MV-4-11 (cell line): ENCODE results near the gene GNB5.
"Not testable (repeated sequence)": the region's sequence is repeated elsewhere in the genome, so short reads cannot be mapped to it uniquely, and the experiment has no call there.

Source experiments
- DNase-seq: peaks from one replicate; lab custom pipeline; 2025; lab: John Stamatoyannopoulos, UW

GNB5 gene

DNA sequence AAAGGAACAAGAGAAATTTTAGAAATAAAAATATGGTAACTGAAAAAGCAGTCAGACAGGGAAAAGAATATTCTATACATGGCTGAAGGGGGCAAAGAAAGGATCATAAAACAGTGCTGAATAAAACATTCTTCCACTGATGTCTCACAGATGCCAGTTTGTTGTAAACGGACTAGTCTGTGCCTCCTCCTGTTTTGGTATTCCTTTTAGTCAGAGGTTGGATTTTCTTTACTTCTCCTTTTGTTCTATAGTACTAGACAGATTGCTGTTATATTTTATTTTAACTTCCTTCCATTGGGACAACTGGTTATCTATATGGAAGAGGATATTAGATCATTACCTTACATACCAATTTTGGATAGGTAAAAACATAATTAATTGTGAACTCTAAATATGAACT, 16.0 kb upstream of the GNB5 start:
- peak; percentile 9 for DNase-seq

DNA sequence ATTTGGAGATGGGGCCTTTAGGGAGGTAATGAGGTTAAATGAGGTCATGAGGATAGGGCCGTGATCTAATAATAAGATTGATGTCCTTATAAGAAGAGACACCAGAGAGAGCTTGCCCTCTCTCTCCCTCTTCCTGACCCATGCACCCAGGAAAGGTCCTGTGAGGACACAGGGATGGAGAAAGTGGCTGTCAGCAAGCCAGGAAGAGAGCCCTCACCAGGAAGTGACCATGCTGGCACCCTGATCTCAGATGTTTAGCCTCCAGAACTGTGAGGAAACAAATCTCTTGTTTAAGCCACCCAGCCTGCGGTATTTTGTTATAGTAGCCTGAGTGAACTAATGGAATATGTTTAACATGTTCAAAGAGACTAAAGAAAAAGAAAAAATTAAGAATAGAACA, 15.3 kb upstream of the GNB5 start:
- DNase-seq, result no peak

DNA sequence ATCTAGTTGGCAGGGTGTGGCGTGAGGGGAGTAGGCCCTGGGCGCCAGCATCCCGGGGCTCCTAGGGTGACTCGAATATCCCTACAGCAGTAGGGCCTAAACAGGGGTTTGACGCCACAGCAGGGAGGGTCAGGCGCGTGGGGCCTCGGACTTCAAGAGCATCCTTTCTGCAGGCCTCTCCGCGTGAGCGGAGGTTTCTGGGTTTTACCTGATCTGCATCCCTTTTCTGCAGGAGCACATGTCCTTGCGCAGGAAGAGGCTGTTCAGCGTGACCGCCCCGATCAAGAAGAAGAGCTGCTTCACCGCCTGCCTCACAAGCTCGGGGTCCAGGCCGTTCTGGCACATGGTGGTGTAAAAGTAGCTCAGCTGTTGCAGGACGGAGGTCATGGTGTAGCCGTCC, 13.5 kb upstream of the GNB5 start:
- no peak for DNase-seq

DNA sequence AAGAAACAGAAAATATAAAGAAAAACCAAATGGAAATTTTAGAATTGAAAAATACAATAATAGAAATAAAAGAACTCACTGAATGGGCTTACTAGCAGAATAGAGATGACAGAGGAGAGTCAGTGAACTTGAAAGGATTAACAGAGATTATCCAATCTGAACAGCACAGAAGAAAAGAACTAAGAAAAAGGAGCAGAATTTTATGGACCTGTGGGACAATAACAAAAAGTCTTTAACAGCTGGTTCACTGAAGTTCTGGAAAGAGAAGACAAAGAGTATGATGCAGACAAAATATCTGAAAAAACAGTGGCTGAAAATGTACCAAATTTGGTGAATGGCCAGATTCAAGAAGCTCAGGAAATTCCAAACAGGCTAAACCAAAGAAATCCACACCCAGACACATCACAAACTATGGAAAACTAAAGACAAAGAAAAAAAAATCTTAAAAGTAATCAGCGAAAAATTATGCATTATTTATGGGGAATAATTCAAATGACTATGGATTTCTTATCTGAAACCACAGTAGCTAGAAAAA, 9.7 kb upstream of the GNB5 start:
- DNase-seq, result no peak

DNA sequence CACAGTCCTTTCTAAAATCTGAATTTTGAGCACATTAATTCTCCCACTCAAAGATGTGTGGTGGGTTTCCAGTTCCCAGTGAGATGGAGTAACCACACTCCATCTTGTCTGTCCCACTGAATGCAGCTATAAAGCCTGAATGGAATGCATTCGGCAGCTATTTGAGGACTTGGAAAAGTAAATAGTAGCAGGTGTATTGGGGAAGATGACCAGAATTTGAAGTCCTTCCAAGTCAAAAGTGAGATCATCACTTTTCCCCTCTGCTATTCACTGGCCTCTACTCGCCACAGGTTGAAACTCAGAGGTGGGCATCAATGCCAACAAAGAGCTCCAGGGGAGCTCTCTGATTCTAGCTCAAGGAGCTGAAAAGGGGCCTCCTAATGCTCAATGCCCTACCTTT, 8.1 kb upstream of the GNB5 start:
- DNase-seq, result no peak

DNA sequence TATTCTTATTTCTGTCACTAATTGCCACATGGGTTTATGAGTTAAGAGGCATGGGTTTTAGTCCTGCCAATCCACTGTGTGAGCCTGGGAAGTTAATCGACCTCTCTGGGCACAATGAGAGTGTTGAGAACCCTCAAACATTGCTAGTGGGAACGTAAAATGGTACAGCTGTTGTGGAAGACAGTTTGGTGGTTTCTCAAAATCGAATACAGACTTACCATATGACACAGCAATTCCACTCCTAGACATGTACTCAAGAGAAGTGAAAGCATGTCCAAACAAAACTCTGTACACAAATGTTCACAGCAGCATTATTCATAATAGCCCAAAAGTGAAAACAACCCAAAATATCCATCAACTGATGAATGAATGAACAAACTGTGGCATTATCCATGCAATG, 5.7 kb upstream of the GNB5 start:
- peak; percentile 34 for DNase-seq

DNA sequence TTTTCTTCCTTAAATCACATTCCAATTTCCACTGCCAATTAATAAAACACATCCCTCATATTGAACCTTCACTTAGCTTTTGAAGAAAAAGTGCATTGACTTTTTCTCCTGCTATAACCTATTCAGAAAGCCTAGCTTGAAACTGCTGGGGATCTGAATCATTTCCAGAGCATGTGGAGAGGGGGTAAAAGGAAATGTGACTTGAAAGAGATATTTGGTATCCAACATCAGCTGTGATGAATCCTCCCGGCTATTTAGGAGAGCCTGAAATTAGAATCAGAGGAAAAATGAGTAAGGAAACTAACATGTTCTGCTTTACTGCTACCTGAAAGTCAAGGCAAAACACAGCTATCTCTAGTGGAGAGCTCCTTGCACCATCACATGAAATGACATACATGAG, 2.6 kb upstream of the GNB5 start:
- no peak for DNase-seq

DNA sequence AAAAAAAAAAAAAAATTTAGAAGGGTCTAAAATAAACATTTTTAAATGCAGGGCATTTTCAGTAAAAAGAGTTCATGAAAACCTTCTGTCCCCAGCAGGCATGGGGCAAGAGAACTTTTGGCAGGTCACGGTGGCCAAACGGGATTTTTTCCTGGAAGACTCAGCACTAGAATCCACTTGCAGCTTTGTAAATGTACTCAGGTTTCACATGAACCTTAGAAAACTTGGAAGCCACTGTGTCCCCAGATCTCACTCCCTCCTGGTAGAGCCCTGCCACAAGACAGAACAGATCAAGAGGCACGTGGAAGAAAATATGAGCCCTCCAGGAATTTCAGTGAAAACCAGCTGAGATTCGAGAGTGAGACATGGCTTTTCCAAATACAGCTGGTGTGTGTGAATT, 2.1 kb upstream of the GNB5 start:
- DNase-seq, result no peak

DNA sequence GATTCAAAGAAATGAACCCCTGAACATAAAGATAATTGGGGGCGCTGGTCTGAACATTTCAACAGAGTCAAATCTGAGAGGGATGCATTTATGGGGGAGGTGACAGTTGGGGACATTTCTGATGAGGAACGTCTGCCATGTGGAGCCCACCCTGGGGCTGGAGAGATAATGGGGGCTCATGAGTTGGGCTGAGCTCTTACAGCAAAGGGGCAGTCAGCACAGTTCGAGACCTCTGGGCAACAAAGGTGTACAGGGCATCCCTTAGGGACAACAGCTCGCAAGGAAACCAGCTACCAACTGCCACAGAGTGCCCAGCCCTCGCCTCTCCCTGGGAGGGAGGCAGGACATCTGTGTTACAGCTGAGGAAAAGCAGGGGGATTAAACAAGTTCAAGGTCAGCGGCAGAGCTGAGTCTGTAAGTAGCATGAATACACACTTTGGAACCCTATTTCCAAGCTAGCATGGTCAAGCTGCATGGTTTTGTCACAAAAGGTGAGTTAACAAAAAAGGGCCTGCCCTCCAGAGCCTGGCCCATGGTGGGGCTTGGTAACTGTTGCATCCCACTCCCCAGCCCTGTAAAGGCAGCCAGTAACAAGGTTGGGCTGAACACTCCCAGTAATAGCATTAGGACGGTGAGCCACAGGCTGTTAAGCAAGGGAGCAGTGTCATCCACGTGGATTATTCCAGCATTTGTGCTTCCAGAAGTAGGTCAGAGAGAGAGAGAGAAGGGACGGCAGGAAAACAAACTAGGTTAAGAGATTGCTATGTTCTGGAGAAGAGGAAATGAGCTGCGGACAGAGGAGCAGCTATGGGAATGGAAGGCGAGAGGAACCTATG, 4.3 kb downstream of the GNB5 start:
- no peak for DNase-seq

DNA sequence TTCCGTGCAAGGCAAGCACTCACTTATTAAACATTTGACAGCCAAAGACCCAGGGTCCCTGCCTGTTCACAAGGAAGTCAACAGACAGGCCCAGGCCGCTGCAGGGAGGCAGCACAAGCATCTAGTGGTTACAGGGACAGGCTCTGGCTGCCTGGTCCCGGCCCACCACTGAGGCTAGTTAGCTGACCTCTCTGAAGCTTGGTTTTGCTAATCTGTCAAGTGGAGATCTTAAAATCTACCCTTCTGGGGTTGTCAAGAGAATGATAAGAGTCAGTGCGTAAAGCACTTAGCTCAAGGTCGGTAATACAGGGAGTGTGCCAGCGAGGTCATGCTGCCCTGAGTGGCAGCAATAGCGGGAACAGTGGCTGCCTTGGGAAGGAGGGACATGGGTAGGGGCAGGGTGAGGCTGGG, 6.0 kb downstream of the GNB5 start:
- DNase-seq, result no peak

DNA sequence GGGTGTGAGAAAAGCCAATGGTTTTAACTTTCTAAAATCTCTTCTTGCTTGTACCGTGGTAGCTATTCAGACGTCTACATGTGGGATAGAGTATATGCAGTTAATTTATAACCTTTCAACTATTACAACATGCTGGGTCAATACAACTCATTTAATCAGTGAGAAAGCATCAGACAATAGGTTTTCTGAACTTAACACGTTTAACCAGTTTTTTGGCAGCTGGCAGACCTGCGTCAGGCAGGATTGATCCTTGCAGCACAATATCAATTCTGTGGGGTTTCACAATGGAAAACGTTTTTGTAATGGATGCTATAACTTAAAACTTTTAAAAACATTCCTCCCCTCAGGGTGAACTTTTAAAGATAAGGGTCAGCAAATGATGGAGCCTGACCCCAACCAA, 6.5 kb downstream of the GNB5 start:
- DNase-seq, result no peak

DNA sequence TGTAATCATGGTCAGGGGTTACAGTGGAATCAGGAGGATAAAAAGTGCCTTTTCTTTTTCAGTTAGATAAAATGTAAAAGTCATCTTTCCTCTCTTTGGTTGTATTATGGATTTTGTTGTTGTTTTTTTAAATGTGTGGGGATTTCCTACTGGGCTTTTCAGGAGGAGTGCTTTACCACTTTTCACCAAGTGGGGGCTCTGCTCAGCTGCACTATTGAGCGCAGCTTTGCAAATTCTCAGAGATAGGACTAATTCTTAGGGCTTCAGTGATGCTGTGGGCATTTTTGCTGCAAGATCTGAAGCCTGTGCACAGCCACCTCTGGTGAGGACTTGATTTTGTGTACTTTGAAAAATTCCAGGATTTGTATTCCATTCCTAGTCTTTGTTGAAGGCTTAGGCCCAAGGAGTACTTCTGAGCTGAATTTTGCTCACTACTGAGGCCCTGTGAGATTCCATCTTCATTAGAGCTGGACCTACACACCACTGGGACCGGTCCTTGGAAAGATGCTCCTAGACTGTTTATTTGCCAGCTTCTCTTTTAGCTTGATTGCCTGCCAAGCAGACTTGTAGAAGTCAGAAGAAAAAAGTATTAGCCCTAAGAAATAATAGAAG, 7.5 kb downstream of the GNB5 start:
- DNase-seq, result no peak

DNA sequence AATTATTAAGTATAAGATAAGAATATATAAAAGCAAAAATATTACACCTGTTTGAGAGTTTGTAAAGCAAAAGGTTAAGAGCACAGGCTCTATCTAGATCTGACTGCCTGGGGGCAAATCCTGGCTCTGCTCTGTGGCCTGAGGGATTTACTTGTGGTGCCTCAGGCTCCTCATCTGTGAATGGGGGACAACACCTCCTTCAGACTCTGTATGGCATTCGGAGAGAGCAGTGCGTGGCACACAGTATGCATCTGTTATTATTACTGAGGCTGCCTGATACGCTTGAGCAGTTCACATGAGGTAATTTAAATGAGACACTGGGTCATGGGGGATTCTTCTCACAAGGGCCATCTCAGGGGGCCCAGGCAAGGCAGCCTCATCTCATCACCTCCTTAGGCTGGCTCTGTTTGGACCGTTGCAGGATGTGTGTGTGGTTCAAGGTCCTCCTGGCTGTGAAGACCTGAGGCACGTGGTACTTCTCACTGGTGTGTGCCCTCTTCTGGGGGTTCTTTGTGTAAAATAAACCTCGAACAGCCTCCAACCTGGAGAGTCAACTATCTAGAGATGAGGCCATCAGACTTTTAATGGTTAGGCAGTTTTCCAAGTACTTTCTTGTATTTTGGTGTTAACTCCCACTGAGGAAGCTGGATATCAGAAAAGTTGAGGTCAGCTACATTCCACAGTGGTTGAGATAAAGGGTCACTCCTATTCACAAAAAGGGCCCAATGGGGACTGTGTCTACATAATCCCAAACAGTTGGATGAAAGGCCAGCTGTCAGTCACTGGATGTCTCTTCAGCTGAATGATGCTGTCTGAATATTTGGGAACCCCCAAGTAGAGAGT, 9.0 kb downstream of the GNB5 start:
- DNase-seq, result no peak

DNA sequence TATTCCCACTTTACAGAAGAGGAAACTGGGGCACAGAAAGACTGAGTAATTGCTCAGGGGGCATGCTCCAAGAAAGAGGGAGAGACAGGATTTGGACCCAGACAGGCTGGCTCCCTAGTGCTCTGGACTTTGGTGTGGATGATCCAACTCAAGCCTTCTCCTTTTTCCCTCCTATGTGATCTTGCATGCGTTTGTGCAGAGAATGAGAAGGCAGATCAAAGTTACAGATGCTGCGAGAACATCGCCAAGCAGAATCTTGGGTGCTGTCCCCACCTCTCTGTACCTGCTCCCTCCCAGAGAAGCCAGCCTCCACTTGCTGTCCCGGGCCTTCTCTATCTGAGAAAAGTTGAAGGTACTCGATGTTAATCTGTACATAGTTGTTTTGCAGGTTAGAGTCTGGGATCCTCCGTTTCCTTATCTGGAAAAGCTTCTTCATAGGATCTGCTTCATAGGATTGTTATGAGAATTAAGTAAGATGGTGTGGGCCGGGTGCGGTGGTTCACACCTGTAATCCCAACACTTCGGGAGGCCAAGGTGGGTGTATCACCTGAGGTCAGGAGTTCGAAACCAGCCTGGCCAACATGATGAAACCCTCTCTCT, 10.2 kb downstream of the GNB5 start:
- no peak for DNase-seq

DNA sequence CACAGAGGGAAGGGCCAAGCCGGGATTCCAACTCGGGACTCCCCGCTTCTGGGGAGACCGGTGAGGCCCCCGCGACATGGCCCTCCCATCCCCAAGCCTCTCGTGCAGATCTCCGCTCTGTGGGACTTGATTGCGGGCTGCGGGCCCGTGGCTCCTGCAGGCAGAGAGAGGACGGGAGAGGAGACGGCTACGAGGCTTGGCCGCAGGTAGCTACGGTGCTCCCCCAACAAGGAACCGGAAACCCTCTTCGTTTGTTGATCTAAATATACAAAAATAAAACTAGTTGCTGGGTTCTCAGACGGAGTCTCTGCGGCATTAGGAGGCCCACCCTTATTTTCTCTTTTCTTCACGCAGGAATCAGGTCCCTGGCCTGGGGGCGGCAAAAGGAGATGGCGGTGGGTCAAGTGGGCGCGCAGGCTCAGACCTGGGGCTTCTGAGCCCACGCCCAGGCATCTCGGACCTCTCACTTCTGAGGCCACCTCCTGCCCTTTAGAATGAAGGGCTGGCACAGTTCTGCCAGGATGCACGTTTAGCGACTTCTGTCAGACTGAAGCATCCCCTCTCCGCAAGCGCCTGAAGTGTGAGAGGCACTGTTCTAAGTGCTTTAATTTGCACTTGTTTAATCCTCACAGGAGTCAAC, 10.9 kb downstream of the GNB5 start:
- no peak for DNase-seq

DNA sequence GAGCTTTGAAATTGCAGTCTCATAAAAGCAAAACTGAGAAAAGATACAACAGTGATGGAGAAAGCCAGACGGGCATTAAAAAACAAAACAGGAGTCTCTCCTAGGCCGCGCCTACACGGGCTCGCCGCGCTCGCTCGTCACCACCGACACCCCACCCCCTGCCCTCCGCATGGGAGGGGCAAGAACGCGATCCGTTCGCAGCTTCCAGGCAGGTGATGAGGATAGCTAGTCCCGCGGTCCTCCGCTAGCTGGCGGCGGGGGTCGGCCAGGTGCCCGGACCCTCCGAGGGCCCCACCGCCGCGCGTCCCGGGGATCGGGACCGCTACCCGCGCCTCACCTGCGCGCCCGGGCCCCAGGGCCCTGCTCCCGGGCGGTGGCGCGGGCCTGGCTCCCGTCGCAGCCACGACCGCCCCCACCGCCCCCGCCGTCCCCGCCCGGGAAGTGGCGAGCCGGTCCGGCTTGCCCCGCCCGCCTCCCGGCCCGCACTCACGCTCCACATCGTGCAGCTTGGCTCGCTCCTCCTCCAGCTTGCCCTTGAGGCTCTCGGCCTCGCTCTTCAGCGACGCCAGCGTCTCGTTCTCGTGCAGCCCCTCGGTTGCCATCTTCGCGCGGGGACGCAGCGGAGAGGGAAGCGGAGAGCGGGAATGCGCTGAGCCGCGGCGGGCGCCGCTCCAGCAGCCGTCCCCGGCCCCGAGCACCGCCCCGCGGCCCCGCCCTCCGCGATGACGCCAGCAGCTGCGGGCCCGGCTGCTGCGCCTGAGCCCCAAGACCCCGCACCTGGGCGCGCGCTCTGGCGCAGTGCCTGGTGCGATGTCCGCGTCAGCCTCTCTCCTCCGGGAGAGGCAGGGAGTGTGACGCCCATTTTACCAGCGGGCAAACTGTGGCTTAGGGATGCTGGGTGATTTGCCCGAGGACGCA, 11.7 kb downstream of the GNB5 start:
- peak; percentile 39 for DNase-seq

DNA sequence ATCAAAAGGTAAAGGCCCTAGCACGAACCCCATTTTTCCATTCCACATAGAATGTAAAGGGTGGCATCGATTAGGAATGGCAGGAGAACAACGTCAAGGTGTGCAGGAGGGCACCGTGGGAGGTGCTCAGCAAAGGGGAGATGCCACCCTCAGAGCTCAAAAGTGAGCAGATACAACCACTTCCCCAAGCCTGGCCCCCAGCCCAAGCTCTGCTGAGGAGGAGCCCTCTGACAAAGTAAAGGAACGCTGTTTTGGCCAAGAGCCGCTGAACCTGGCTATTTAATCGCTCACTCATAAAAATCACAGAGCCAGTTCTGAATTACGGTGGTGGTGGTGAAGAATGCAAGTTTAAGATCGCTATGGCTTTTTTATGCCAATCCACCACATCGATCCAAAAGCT, 12.4 kb downstream of the GNB5 start:
- no peak for DNase-seq

DNA sequence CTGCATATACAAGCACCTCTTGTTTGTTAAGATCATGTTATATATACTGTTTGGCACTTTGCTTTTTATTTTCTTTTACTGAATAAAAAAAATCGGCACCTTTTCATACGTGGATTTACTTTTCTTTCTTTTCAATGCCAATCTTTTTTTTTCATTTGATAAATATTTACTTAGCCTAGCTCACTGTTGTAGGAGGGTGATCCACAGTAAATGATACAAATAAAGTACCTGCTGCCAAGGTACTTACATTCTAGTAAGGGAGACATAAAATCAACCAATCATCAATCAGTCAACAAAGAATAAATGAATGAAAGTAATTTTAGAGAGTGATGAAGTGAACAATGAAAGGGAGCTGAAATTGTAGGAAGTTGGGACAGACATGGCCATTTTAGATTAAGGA, 18.3 kb downstream of the GNB5 start:
- DNase-seq, result no peak

DNA sequence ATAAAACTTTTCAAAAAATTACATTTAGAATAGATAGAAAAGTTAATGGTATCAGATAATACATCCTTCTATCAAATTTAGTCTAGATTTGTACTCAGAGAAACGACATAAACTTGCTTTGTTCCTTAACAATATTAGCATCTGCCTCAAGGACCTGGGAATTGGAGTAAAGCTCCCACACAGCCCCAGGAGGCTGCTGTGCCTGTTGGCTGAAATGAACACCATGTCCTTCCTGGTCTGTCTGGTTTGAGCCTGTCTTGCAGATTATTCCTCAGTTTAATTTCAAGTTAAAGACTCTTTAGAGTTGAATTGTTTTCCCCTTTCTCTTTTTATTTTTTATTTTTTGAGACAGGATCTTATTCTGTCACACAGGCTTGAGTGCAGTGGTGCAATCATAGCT, 19.4 kb downstream of the GNB5 start:
- no peak for DNase-seq

DNA sequence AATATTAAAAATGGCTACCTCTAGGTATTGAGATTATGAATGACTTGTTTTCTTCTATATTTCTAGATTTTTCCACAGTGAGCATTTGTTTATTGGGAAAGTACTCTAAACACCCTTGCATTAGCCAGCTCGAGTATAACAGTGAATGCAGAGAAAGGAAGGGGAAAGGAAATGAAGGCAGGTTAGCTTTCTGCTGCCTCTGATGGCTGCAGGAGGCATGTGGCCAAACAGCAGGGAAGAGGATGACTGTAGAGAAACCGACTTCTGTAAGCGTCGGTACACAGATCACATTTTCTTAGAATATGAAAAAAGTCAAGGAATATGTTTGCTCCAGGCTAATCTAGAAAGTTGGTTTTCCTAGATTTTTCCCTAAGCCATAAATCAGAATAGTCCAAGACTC, 19.8 kb downstream of the GNB5 start:
- DNase-seq, result no peak

DNA sequence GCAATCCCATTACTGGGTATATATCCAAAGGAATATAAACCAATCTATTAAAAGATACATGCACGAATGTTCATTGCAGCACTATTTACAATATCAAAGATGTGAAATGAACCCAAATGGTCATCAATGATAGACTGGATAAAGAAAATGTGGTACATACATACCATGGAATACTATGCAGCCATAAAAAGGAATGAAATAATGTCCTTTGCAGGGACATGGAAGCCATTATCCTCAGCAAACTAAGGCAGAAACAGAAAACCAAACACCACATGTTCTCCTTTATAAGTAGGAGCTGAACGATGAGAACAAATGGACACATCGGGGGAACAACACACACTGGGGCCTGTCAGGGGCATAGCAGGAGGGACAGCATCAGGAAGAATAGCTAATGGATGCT, 21.0 kb downstream of the GNB5 start:
- not testable (repeated sequence) for DNase-seq
